HG03108 (cell line): Measurements from ENCODE around the gene STK24.

Experiments
- ATAC-seq: cut with Tn5 transposase; IDR thresholded peaks from one replicate; pipeline ENCODE4 v1.9.1; 2021; ENCODE audit warnings: moderate library complexity; ENCODE audit not compliant: unreplicated experiment

STK24 gene

GRCh38 chr13:98494769-98495168 is 82.1 kb downstream of the STK24 start:
- no peak for ATAC-seq

- ATAC-seq: no peak
Measured at GRCh38 chr13:98493042-98493712, 83.7 kb downstream of the STK24 start.

GRCh38 chr13:98492335-98493041 is 84.4 kb downstream of the STK24 start:
- ATAC-seq: no peak

GRCh38 chr13:98490866-98491265 is 86.0 kb downstream of the STK24 start:
- ATAC-seq: no peak

- no peak for ATAC-seq
Measured at GRCh38 chr13:98490195-98490836, 86.6 kb downstream of the STK24 start.

- ATAC-seq: no peak
Measured at GRCh38 chr13:98489446-98490194, 87.3 kb downstream of the STK24 start.

GRCh38 chr13:98488736-98489135 is 88.2 kb downstream of the STK24 start:
- no peak for ATAC-seq

- no peak for ATAC-seq
Measured at GRCh38 chr13:98487522-98487921, 89.4 kb downstream of the STK24 start.

- no peak for ATAC-seq
Measured at GRCh38 chr13:98487016-98487415, 89.9 kb downstream of the STK24 start.

GRCh38 chr13:98486412-98486811 is 90.5 kb downstream of the STK24 start:
- no peak for ATAC-seq

GRCh38 chr13:98485561-98485960 is 91.3 kb downstream of the STK24 start:
- ATAC-seq: no peak

GRCh38 chr13:98484289-98485219 is 92.4 kb downstream of the STK24 start:
- no peak for ATAC-seq

GRCh38 chr13:98483601-98484288 is 93.2 kb downstream of the STK24 start:
- ATAC-seq: no peak

- ATAC-seq: no peak
Measured at GRCh38 chr13:98482476-98483444, 94.1 kb downstream of the STK24 start.

GRCh38 chr13:98480915-98481877 is 95.7 kb downstream of the STK24 start:
- no peak for ATAC-seq

GRCh38 chr13:98479496-98480003 is 97.4 kb downstream of the STK24 start:
- ATAC-seq: no peak
